ENCODE data around the gene NOC4L. TPM values are rescaled to one million over a fixed set of nuclear protein-coding genes. Genes with fewer than 3 reads are reported as not detected.
"Not testable (repeated sequence)": the region's sequence is repeated elsewhere in the genome, so short reads cannot be mapped to it uniquely, and the experiment has no call there.

NOC4L gene
- total RNA-seq, 1 donor from 2014 or later: 36.4 TPM

DNA sequence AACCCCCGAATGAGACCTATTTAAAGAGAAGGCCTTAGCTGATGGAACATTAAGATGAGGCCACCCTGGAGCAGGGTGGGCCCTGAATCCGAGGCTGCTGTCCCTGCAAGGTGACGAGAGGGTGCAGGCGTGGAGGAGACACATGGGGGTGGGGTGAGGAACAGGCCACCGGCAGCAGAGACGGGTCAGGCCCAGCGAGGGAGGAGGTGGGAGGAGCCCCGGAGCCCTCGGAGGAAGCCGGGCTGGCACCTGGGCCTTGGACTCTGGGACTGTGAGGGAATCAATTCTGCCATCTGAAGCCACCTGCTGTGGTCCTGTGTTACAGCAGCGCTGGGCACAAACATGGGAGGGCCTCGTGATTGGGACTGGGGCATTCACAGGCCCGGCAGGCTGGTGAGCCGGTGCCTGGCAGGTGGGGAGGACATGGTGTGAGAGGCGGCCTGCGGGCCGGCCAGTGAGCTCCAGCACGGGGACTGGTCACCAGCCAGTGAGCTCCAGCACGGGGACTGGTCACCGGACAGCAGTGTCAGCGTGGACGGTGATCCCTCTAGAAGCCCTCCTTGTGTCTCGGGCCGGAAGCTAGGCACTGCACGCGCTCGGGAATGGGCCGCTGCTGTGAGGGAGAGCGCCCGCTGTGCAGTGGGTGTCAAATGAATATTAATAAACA lies 46.7 kb downstream of the NOC4L start:
- peaks cover 5% of the 10 kb centered on the region for H3K9me3 Mint-ChIP-seq
- H3K4me3 Mint-ChIP-seq: peak overlapping the region; percentile 44
- H3K36me3 Mint-ChIP-seq (ENCODE audit: low read depth): peaks cover 3% of the 10 kb centered on the region
- DNase-seq (ENCODE audit: low read depth, low spot score): no peak
- no peak overlapping the region for H3K27ac Mint-ChIP-seq (ENCODE audit: unreplicated experiment)
- H3K4me1 Mint-ChIP-seq: peaks cover 4% of the 10 kb centered on the region
- H3K27me3 Mint-ChIP-seq (ENCODE audit: low read depth): peaks cover 67% of the 10 kb centered on the region
- TF ChIP-seq, protein P1, sequence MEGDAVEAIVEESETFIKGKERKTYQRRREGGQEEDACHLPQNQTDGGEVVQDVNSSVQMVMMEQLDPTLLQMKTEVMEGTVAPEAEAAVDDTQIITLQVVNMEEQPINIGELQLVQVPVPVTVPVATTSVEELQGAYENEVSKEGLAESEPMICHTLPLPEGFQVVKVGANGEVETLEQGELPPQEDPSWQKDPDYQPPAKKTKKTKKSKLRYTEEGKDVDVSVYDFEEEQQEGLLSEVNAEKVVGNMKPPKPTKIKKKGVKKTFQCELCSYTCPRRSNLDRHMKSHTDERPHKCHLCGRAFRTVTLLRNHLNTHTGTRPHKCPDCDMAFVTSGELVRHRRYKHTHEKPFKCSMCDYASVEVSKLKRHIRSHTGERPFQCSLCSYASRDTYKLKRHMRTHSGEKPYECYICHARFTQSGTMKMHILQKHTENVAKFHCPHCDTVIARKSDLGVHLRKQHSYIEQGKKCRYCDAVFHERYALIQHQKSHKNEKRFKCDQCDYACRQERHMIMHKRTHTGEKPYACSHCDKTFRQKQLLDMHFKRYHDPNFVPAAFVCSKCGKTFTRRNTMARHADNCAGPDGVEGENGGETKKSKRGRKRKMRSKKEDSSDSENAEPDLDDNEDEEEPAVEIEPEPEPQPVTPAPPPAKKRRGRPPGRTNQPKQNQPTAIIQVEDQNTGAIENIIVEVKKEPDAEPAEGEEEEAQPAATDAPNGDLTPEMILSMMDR (conservative IDR thresholded peaks at IDR 0.05): no peak

GRCh38 chr12:132191715-132192553 lies 47.7 kb downstream of the NOC4L start:
- Mint-ChIP-seq H3K9me3 (peaks cover 5% of the 10 kb centered on the region), H3K4me1 (peaks cover 4% of the 10 kb centered on the region), H3K36me3 (ENCODE audit: low read depth) (peaks cover 3% of the 10 kb centered on the region), H3K27me3 (ENCODE audit: low read depth) (peaks cover 59% of the 10 kb centered on the region), H3K27ac (ENCODE audit: unreplicated experiment) (no peak overlapping the region), H3K4me3 (peak overlapping the region; percentile 38)
- TF ChIP-seq, protein P1 (conservative IDR thresholded peaks at IDR 0.05): no peak
- DNase-seq (ENCODE audit: low read depth, low spot score): no peak

- H3K4me3 Mint-ChIP-seq: no peak overlapping the region
- H3K4me1 Mint-ChIP-seq: peaks cover 4% of the 10 kb centered on the region
- peaks cover 46% of the 10 kb centered on the region for H3K27me3 Mint-ChIP-seq (ENCODE audit: low read depth)
- TF ChIP-seq, protein P1 (conservative IDR thresholded peaks at IDR 0.05): peak; percentile 48
- H3K27ac Mint-ChIP-seq (ENCODE audit: unreplicated experiment): no peak overlapping the region
- peaks cover 3% of the 10 kb centered on the region for H3K36me3 Mint-ChIP-seq (ENCODE audit: low read depth)
- peaks cover 5% of the 10 kb centered on the region for H3K9me3 Mint-ChIP-seq
- DNase-seq (ENCODE audit: low read depth, low spot score): no peak
Observed at GRCh38 chr12:132194056-132194455, 49.8 kb downstream of the NOC4L start.

GRCh38 chr12:132194556-132194955 lies 50.3 kb downstream of the NOC4L start:
- TF ChIP-seq, protein P1 (conservative IDR thresholded peaks at IDR 0.05): no peak
- H3K27me3 Mint-ChIP-seq (ENCODE audit: low read depth): peaks cover 41% of the 10 kb centered on the region
- peaks cover 3% of the 10 kb centered on the region for H3K36me3 Mint-ChIP-seq (ENCODE audit: low read depth)
- no peak overlapping the region for H3K4me3 Mint-ChIP-seq
- H3K4me1 Mint-ChIP-seq: no peaks in the 10 kb centered on the region
- H3K9me3 Mint-ChIP-seq: peaks cover 5% of the 10 kb centered on the region
- no peak for DNase-seq (ENCODE audit: low read depth, low spot score)
- no peak overlapping the region for H3K27ac Mint-ChIP-seq (ENCODE audit: unreplicated experiment)

DNA sequence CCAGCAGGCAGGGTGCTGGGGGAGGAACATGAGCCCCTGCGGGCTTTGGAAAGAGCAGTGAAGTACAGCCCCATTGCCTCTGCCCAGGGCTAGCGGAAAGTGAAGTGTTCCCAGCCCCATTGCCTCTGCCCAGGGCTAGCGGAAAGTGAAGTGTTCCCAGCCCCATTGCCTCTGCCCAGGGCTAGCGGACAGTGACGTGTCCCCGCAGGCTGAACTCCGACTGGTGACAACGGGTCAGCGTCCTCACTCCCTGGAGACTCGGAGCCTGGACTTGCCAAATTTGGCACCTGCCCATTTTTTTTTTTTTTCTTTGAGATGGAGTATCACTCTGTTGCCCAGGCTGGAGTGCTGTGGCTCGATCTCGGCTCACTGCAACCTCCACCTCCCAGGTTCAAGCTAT lies 51.0 kb downstream of the NOC4L start:
- DNase-seq (ENCODE audit: low read depth, low spot score); H3K9me3 Mint-ChIP-seq; H3K27ac Mint-ChIP-seq (ENCODE audit: unreplicated experiment); H3K4me3 Mint-ChIP-seq; H3K36me3 Mint-ChIP-seq (ENCODE audit: low read depth); H3K4me1 Mint-ChIP-seq: not testable (repeated sequence)
- H3K27me3 Mint-ChIP-seq (ENCODE audit: low read depth): peaks cover 37% of the 10 kb centered on the region

All from neural crest cell (in vitro differentiated cells).